Measurements from ENCODE around the gene VEZF1. TPM values are rescaled to one million over a fixed set of nuclear protein-coding genes. Genes with fewer than 3 reads are reported as not detected.

The VEZF1 gene
- total and polyA plus RNA-seq, 2 of the 8 experiments (the other 6 are each of a cell fraction or from before 2014, with no cell fraction given) = 28.9 to 61.9 TPM

DNA sequence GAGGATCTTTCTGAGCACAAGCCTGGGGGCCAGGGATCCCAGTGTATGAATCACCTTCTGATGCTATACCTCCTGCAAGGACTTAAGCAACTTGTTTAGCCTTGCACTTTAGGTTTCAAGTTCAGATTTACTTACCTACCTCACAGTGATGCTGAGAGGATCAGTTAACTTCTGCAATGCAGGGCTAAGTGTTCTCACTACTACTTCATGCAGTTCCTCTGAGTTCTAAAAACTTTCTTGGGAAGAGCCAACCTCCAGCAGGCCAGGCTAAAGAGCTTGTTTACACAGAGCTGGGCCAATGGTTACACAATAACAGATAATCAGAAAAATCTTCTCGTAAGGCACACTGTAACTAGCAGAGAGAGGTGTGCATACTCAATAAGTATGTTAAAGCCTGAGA lies 13.0 kb downstream of the VEZF1 start:
- CTCF ChIA-PET (ENCODE audit: partially characterized antibody) = interaction anchor here (0.6 to 2.7 kb wide), 9 partner anchors 23 to 134 kb away, joined by 3 to 11 read pairs (median 4); no protein-coding TSS in a partner anchor
- no peak for DNase-seq (ENCODE audit: low read depth in 1 of 2, low spot score in 2 of 2)
- no peak overlapping the region for H3K14ac ChIP-seq (ENCODE audit: insufficient read length)
- H4K91ac ChIP-seq (replicated peaks; ENCODE audit: insufficient read length, low read length) = no peak overlapping the region
- no peak overlapping the region for H4K8ac ChIP-seq (ENCODE audit: extremely low read depth, insufficient read depth, low read length)
- no peak overlapping the region for H2BK12ac ChIP-seq (ENCODE audit: low read depth, low read length)
- H2AFZ ChIP-seq (ENCODE audit: low read length) = no peak overlapping the region
- no peaks in the 10 kb centered on the region for H3K23me2 ChIP-seq (ENCODE audit: low read depth, low read length)
- no peaks in the 10 kb centered on the region for H3K9me3 ChIP-seq (ENCODE audit: insufficient read depth in 2 of 2, low read depth in 1 of 2, low read length in 1 of 2)
- no peak overlapping the region for H2BK5ac ChIP-seq (ENCODE audit: low read depth, low read length)
- H2BK120ac ChIP-seq (replicated peaks; ENCODE audit: low read depth, low read length) = no peak overlapping the region
- H2AK5ac ChIP-seq (ENCODE audit: low read depth, low read length) = no peak overlapping the region
- H3K4ac ChIP-seq (replicated peaks; ENCODE audit: insufficient read length, low read depth, low read length) = no peak overlapping the region
- no peak overlapping the region for H4K5ac ChIP-seq (ENCODE audit: insufficient read length, low read depth, low read length)
- no peak for FAIRE-seq
- peaks cover 15 to 64% (median 48%) of the 10 kb centered on the region in 4 experiments for H3K36me3 ChIP-seq (ENCODE audit: control insufficient read depth in 2 of 4, insufficient read depth in 4 of 4, low read length in 3 of 4)
- H2BK15ac ChIP-seq (ENCODE audit: low read length) = no peak overlapping the region
- H3K4me3 ChIP-seq (ENCODE audit: extremely low read depth in 1 of 4, insufficient read depth in 2 of 4, low read depth in 3 of 4, low read length in 4 of 4) = no peak overlapping the region
- no peak overlapping the region for H2BK20ac ChIP-seq (ENCODE audit: low read length)
- POLR2A ChIA-PET (ENCODE audit: partially characterized antibody) = interaction anchor here (0.8 to 5.8 kb wide), 5 partner anchors 7 to 31 kb away, joined by 3 to 27 read pairs (median 5); partner anchors contain the start of gene CUEDC1
- no peak overlapping the region for H3K56ac ChIP-seq (replicated peaks; ENCODE audit: insufficient read length, low read depth, low read length)
- no peak overlapping the region for H3K9ac ChIP-seq (replicated peaks in 1 of 4; ENCODE audit: extremely low read depth in 1 of 4, low read depth in 3 of 4, low read length in 3 of 4)
- H3K4me1 ChIP-seq (replicated peaks in 1 of 4; ENCODE audit: control insufficient read depth in 3 of 4, insufficient read depth in 4 of 4, low read length in 3 of 4) = no peaks in the 10 kb centered on the region
- H4K20me1 ChIP-seq (replicated peaks in 1 of 2; ENCODE audit: control insufficient read depth in 1 of 2, insufficient read depth in 2 of 2, low read length in 2 of 2) = peaks cover 0 to 1% of the 10 kb centered on the region in 2 experiments
- no peaks in the 10 kb centered on the region for H3K27me3 ChIP-seq (replicated peaks in 1 of 4; ENCODE audit: control insufficient read depth in 3 of 4, extremely low read depth in 1 of 4, insufficient read depth in 3 of 4, low read length in 3 of 4)
- H3K23ac ChIP-seq (ENCODE audit: insufficient read length) = no peak overlapping the region
- H3K4me2 ChIP-seq (ENCODE audit: insufficient read depth in 1 of 2, low read depth in 2 of 2, low read length in 2 of 2) = no peak overlapping the region
- no peaks in the 10 kb centered on the region for H3K79me2 ChIP-seq (ENCODE audit: control insufficient read depth in 1 of 2, insufficient read depth in 2 of 2, low read length in 2 of 2)
- H3K79me1 ChIP-seq (ENCODE audit: low read depth, low read length) = no peaks in the 10 kb centered on the region
- 95% methylated on average over 1 of the region's 1 CpG; no CpG with 5 or more reads in 1 of the 2 experiments for WGBS, 2 experiments (ENCODE audit: extremely low coverage in 1 of 2, insufficient coverage in 1 of 2, insufficient read length in 1 of 2, insufficient replicate concordance in 2 of 2, low coverage in 1 of 2, low lambda C conversion rate in 2 of 2, missing lambda C conversion rate in 1 of 2)
- H3K27ac ChIP-seq (ENCODE audit: low read depth, low read length) = no peak overlapping the region
- no peak overlapping the region for H3K18ac ChIP-seq (ENCODE audit: extremely low read depth, low read length)
- TF ChIP-seq CREB1 (IDR thresholded peaks at IDR 0.05) (no peak), BACH1 (IDR thresholded peaks at IDR 0.05; ENCODE audit: low read length) (no peak), SIX5 (IDR thresholded peaks at IDR 0.05; ENCODE audit: low read depth, low read length) (no peak), EGR1 (IDR thresholded peaks at IDR 0.05; ENCODE audit: borderline replicate concordance, low read depth, low read length) (no peak), EP300 (IDR thresholded peaks at IDR 0.05; ENCODE audit: borderline replicate concordance in 1 of 2, low read depth in 2 of 2, low read length in 2 of 2) (no peak), POLR2A (IDR thresholded peaks at IDR 0.05; ENCODE audit: control extremely low read depth in 1 of 2, low read depth in 2 of 2, low read length in 2 of 2) (no peak), JUN (IDR thresholded peaks at IDR 0.05; ENCODE audit: low read depth, low read length) (no peak), RXRA (IDR thresholded peaks at IDR 0.05; ENCODE audit: insufficient read depth, low read depth, low read length) (no peak), SUZ12 (IDR thresholded peaks at IDR 0.05; ENCODE audit: low read length) (no peak), SAP30 (IDR thresholded peaks at IDR 0.05; ENCODE audit: insufficient read depth, insufficient replicate concordance, low read length) (no peak), RBBP5 (IDR thresholded peaks at IDR 0.05; ENCODE audit: borderline replicate concordance, low read depth, low read length) (no peak), SP2 (IDR thresholded peaks at IDR 0.05; ENCODE audit: low read length) (no peak), CHD2 (IDR thresholded peaks at IDR 0.05; ENCODE audit: low read length) (no peak)
- TF ChIP-seq, protein P1, sequence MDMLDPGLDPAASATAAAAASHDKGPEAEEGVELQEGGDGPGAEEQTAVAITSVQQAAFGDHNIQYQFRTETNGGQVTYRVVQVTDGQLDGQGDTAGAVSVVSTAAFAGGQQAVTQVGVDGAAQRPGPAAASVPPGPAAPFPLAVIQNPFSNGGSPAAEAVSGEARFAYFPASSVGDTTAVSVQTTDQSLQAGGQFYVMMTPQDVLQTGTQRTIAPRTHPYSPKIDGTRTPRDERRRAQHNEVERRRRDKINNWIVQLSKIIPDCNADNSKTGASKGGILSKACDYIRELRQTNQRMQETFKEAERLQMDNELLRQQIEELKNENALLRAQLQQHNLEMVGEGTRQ (IDR thresholded peaks at IDR 0.05; ENCODE audit: low read length) = no peak

All from H1 (cell line).